GM23338 (cell line): Measurements from ENCODE around the gene DAB1. TPM values are rescaled to one million over a fixed set of nuclear protein-coding genes. Genes with fewer than 3 reads are reported as not detected.

Experiments used
- ATAC-seq: fragments of 200-7000 bp; cut with Tn5 transposase; 3 replicates; pipeline ENCODE4 v1.9.1; 2020
- DNase-seq: peaks from one replicate; pipeline ENCODE4 v3.0.0-alpha.2; 2015; ENCODE audit warnings: low spot score
- H2AFZ ChIP-seq: fragments of 200-600 bp; sonication (generic); 2 replicates; pipeline ENCODE4 v1.8.0; 2016; ENCODE audit warnings: antibody characterized with exemption, mild to moderate bottlenecking, moderate library complexity
- H3F3A ChIP-seq: fragments of 200-600 bp; sonication (generic); replicated peaks from 2 replicates; pipeline ENCODE4 v1.8.0; 2017; ENCODE audit warnings: antibody characterized with exemption, mixed run types, low read depth
- H3K27ac ChIP-seq: fragments of 200-600 bp; sonication (generic); 2 replicates; pipeline ENCODE4 v1.6.1; 2016; ENCODE audit warnings: low read depth
- H3K27me3 ChIP-seq: fragments of 200-600 bp; sonication (generic); 2 replicates; pipeline ENCODE4 v1.8.0; 2016; ENCODE audit warnings: mild to moderate bottlenecking, mixed run types, moderate library complexity; ENCODE audit not compliant: insufficient read depth
- H3K36me3 ChIP-seq: fragments of 200-600 bp; sonication (generic); 2 replicates; pipeline ENCODE4 v1.8.0; 2016; ENCODE audit warnings: mild to moderate bottlenecking; ENCODE audit not compliant: insufficient read depth
- H3K4me1 ChIP-seq: fragments of 200-600 bp; sonication (generic); 2 replicates; pipeline ENCODE4 v1.8.0; 2016; ENCODE audit warnings: mild to moderate bottlenecking, moderate library complexity; ENCODE audit not compliant: insufficient read depth
- H3K4me2 ChIP-seq: fragments of 200-600 bp; sonication (generic); 2 replicates; pipeline ENCODE4 v1.7.1; 2017; ENCODE audit warnings: mixed run types
- H3K4me3 ChIP-seq: fragments of 200-600 bp; sonication (generic); 2 replicates; pipeline ENCODE4 v1.6.1; 2016; ENCODE audit warnings: mixed run types
- H3K79me2 ChIP-seq: fragments of 200-600 bp; sonication (generic); replicated peaks from 2 replicates; pipeline ENCODE4 v1.8.0; 2017; ENCODE audit warnings: mild to moderate bottlenecking; ENCODE audit not compliant: insufficient read depth
- H3K9me2 ChIP-seq: fragments of 200-600 bp; sonication (generic); 2 replicates; pipeline ENCODE4 v1.8.0; 2017; ENCODE audit not compliant: insufficient read depth
- H4K20me1 ChIP-seq: fragments of 200-600 bp; sonication (generic); replicated peaks from 2 replicates; pipeline ENCODE4 v1.8.0; 2017; ENCODE audit warnings: mild to moderate bottlenecking; ENCODE audit not compliant: insufficient read depth
- H3K27ac Mint-ChIP-seq: 2 replicates; pipeline ENCODE4 v1.8.0; 2020; ENCODE audit warnings: inconsistent platforms, mild to moderate bottlenecking, moderate library complexity, mixed read lengths
- H3K27me3 Mint-ChIP-seq: 3 replicates; pipeline ENCODE4 v1.8.0; 2022; ENCODE audit warnings: low read depth, mild to moderate bottlenecking, moderate library complexity, mixed read lengths, inconsistent platforms; ENCODE audit not compliant: insufficient read depth, poor library complexity
- H3K36me3 Mint-ChIP-seq: 3 replicates; pipeline ENCODE4 v1.8.0; 2021; ENCODE audit warnings: low read depth, mild to moderate bottlenecking, inconsistent platforms, moderate library complexity, mixed read lengths
- H3K4me1 Mint-ChIP-seq: 3 replicates; pipeline ENCODE4 v1.8.0; 2020; ENCODE audit warnings: mild to moderate bottlenecking, inconsistent platforms, mixed read lengths
- H3K4me3 Mint-ChIP-seq: 3 replicates; pipeline ENCODE4 v1.8.0; 2021; ENCODE audit warnings: moderate library complexity, mild to moderate bottlenecking, inconsistent platforms, mixed read lengths
- H3K9me3 Mint-ChIP-seq: 3 replicates; pipeline ENCODE4 v1.8.0; 2020; ENCODE audit warnings: moderate library complexity, mild to moderate bottlenecking, inconsistent platforms, mixed read lengths
- CREB1 ChIP-seq: fragments of 250-450 bp; sonication (Bioruptor Pico); IDR thresholded peaks from 2 replicates; pipeline ENCODE4 v1.5.0; 2020; ENCODE audit warnings: low read depth, mild to moderate bottlenecking, moderate library complexity
- CTCF ChIP-seq, 2 experiments: fragments of 200-600 bp in 1 of 2; sonication (generic) in 1 of 2; conservative IDR thresholded peaks; 2 replicates each; pipeline versions ENCODE4 v1.5.1 to v1.6.1; 2016 to 2017; ENCODE audit warnings: antibody characterized with exemption in 2 of 2, low read depth in 2 of 2, mild to moderate bottlenecking in 2 of 2, moderate library complexity in 1 of 2
- ETS1 ChIP-seq: IDR thresholded peaks from 2 replicates; pipeline ENCODE4 v1.6.1; 2016; ENCODE audit warnings: antibody characterized with exemption
- EZH2 ChIP-seq: fragments of 200-600 bp; sonication (generic); IDR thresholded peaks from one replicate; pipeline ENCODE4 v1.8.0; 2017; ENCODE audit warnings: antibody characterized with exemption, mild to moderate bottlenecking, low read depth; ENCODE audit not compliant: unreplicated experiment
- EZH2phosphoT487 ChIP-seq: fragments of 200-600 bp; sonication (generic); IDR thresholded peaks from one replicate; pipeline ENCODE4 v1.8.1; 2018; ENCODE audit warnings: antibody characterized with exemption; ENCODE audit not compliant: unreplicated experiment
- JUNB ChIP-seq: IDR thresholded peaks from one replicate; pipeline ENCODE4 v1.6.1; 2016; ENCODE audit warnings: antibody characterized with exemption; ENCODE audit not compliant: unreplicated experiment
- NANOG ChIP-seq: IDR thresholded peaks from 2 replicates; pipeline ENCODE4 v1.6.1; 2016; ENCODE audit warnings: antibody characterized with exemption, borderline replicate concordance
- POLR2AphosphoS5 ChIP-seq: IDR thresholded peaks from 2 replicates; pipeline ENCODE4 v1.6.1; 2016; ENCODE audit warnings: antibody characterized with exemption, low read depth
- REST ChIP-seq: IDR thresholded peaks from one replicate; pipeline ENCODE4 v1.6.1; 2018; ENCODE audit warnings: antibody characterized with exemption; ENCODE audit not compliant: unreplicated experiment
- STAT1 ChIP-seq: IDR thresholded peaks from one replicate; pipeline ENCODE4 v1.6.1; 2016; ENCODE audit warnings: antibody characterized with exemption; ENCODE audit not compliant: unreplicated experiment
- ZNF114 ChIP-seq: fragments of 250-450 bp; sonication (Bioruptor Pico); IDR thresholded peaks from 2 replicates; pipeline ENCODE4 v1.5.0; 2020; ENCODE audit warnings: mild to moderate bottlenecking, moderate library complexity
- ZNF331 ChIP-seq: fragments of 250-450 bp; sonication (Bioruptor Pico); IDR thresholded peaks from 2 replicates; pipeline ENCODE4 v1.5.0; 2020; ENCODE audit warnings: low read depth, mild to moderate bottlenecking, moderate library complexity
- ZNF462 ChIP-seq: fragments of 250-450 bp; sonication (Bioruptor Pico); IDR thresholded peaks from 2 replicates; pipeline ENCODE4 v1.5.0; 2020; ENCODE audit warnings: mild to moderate bottlenecking, moderate library complexity
- polyA plus RNA-seq: library from polyadenylated mRNA; unstranded; fragments of >200 nt; fragmentation: Nextera tagmentation; extraction: Ambion mirVana; gene quantifications from 2 replicates; pipeline ENCODE4 v1.2.1, GENCODE V29; 2016
- total RNA-seq: library from RNA; depleted of rRNA; stranded (reverse); fragments of >200 nt; shearing (Covaris generic); gene quantifications from 2 replicates; pipeline ENCODE4 v1.2.3, GENCODE V29; 2014

Gene DAB1
- total and polyA plus RNA-seq, 2 experiments from 2014 or later: 12.8 to 14.5 TPM

- Histone ChIP-seq H3K79me2 (peaks cover 27% of the 10 kb centered on the region), H3K4me2 (no peak overlapping the region), H3F3A (no peaks in the 10 kb centered on the region), H4K20me1 (no peaks in the 10 kb centered on the region), H2AFZ (no peak overlapping the region), H3K9me2 (no peaks in the 10 kb centered on the region), H3K4me3 (no peak overlapping the region), H3K36me3 (peaks cover 6% of the 10 kb centered on the region; the same call in 1 of the 2 replicates), H3K27me3 (no peaks in the 10 kb centered on the region), H3K4me1 (peaks cover 16% of the 10 kb centered on the region), H3K27ac (no peak overlapping the region)
- no peak for ATAC-seq
- Mint-ChIP-seq H3K27ac (no peak overlapping the region), H3K4me1 (peaks cover 17% of the 10 kb centered on the region), H3K4me3 (no peak overlapping the region), H3K9me3 (peaks cover 21% of the 10 kb centered on the region), H3K27me3 (no peaks in the 10 kb centered on the region), H3K36me3 (peaks cover 23% of the 10 kb centered on the region)
- TF ChIP-seq ETS1: no peak
- TF ChIP-seq NANOG: no peak
- TF ChIP-seq STAT1: no peak
- no peak for TF ChIP-seq EZH2
- TF ChIP-seq CREB1: no peak
- no peak for TF ChIP-seq ZNF114 (CRISPR knock-in tag)
- TF ChIP-seq REST: no peak
- TF ChIP-seq JUNB: no peak
- TF ChIP-seq POLR2AphosphoS5: no peak
- no peak for TF ChIP-seq ZNF462 (CRISPR knock-in tag)
- TF ChIP-seq ZNF331 (CRISPR knock-in tag): no peak
- TF ChIP-seq EZH2phosphoT487: no peak
- TF ChIP-seq CTCF (conservative IDR thresholded peaks at IDR 0.05; ENCODE audit: low read depth in 2 of 2): no peak
- DNase-seq: no peak
Measured at GRCh38 chr1:57361516-57361915, 62.3 kb downstream of the DAB1 start.
